ENCODE measurements around the gene STAT3. TPM values are rescaled to one million over a fixed set of nuclear protein-coding genes. Genes with fewer than 3 reads are reported as not detected.

Gene STAT3
- total and polyA plus RNA-seq, 9 of the 15 experiments (the other 6 are each of a cell fraction or from before 2014, with no cell fraction given) = 90.0 to 179 (median 114) TPM

DNA sequence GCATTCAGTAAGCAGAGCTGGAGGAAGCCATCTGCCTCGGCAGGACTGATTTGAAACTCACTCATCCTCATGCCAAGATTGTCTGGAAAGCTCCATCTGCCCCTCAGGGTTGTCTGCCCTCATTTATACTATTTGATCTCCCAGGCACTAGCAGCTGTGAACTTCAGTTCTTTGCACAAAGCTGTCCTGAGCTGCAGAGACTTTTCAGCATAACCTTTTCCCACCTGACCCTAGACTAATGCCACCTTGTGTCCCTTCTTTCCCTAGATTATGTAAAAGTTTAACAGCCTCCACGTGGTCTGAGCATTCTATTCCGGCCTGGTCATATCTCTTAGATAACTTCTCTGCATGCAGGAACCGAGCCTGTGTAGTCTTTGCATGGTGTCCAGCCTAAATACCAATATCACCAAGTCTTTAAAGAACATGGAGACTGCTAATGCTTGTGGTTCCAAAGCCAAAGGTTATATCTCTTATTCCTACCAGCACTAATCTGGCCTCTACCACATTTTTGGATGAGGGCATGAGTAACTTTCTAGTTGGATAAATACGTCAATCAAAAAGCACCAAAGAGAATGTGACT is 70.9 kb downstream of the STAT3 start (continued):
- TF ChIP-seq, protein P1, sequence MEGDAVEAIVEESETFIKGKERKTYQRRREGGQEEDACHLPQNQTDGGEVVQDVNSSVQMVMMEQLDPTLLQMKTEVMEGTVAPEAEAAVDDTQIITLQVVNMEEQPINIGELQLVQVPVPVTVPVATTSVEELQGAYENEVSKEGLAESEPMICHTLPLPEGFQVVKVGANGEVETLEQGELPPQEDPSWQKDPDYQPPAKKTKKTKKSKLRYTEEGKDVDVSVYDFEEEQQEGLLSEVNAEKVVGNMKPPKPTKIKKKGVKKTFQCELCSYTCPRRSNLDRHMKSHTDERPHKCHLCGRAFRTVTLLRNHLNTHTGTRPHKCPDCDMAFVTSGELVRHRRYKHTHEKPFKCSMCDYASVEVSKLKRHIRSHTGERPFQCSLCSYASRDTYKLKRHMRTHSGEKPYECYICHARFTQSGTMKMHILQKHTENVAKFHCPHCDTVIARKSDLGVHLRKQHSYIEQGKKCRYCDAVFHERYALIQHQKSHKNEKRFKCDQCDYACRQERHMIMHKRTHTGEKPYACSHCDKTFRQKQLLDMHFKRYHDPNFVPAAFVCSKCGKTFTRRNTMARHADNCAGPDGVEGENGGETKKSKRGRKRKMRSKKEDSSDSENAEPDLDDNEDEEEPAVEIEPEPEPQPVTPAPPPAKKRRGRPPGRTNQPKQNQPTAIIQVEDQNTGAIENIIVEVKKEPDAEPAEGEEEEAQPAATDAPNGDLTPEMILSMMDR (IDR thresholded peaks at IDR 0.05 in 2 of 3, conservative IDR thresholded peaks at IDR 0.05 in 1 of 3; ENCODE audit: insufficient read depth in 2 of 3, low read depth in 1 of 3, low read length in 3 of 3) = 0 out of 6 replicates have a peak, but pooled peaks of 1 of the 3 experiments have one; percentile 12
- TF ChIP-seq, protein P2, sequence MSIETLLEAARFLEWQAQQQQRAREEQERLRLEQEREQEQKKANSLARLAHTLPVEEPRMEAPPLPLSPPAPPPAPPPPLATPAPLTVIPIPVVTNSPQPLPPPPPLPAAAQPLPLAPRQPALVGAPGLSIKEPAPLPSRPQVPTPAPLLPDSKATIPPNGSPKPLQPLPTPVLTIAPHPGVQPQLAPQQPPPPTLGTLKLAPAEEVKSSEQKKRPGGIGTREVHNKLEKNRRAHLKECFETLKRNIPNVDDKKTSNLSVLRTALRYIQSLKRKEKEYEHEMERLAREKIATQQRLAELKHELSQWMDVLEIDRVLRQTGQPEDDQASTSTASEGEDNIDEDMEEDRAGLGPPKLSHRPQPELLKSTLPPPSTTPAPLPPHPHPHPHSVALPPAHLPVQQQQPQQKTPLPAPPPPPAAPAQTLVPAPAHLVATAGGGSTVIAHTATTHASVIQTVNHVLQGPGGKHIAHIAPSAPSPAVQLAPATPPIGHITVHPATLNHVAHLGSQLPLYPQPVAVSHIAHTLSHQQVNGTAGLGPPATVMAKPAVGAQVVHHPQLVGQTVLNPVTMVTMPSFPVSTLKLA (conservative IDR thresholded peaks at IDR 0.05) = peak; percentile 91 to 93
- peak; percentile 38; the same call in 1 of the 2 replicates for TF ChIP-seq ZBED1 (IDR thresholded peaks at IDR 0.05)
- no peak for TF ChIP-seq MYBL2 (IDR thresholded peaks at IDR 0.05; ENCODE audit: low read depth)
- TF ChIP-seq MYBL2 (CRISPR knock-in tag; IDR thresholded peaks at IDR 0.05; ENCODE audit: borderline replicate concordance) = no peak
- TF ChIP-seq, protein P3, sequence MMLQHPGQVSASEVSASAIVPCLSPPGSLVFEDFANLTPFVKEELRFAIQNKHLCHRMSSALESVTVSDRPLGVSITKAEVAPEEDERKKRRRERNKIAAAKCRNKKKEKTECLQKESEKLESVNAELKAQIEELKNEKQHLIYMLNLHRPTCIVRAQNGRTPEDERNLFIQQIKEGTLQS (IDR thresholded peaks at IDR 0.05) = no peak
- TF ChIP-seq, protein P3 (CRISPR knock-in tag; conservative IDR thresholded peaks at IDR 0.05) = no peak
- no peak for TF ChIP-seq JUNB (CRISPR knock-in tag; conservative IDR thresholded peaks at IDR 0.05)
- TF ChIP-seq, protein P4, sequence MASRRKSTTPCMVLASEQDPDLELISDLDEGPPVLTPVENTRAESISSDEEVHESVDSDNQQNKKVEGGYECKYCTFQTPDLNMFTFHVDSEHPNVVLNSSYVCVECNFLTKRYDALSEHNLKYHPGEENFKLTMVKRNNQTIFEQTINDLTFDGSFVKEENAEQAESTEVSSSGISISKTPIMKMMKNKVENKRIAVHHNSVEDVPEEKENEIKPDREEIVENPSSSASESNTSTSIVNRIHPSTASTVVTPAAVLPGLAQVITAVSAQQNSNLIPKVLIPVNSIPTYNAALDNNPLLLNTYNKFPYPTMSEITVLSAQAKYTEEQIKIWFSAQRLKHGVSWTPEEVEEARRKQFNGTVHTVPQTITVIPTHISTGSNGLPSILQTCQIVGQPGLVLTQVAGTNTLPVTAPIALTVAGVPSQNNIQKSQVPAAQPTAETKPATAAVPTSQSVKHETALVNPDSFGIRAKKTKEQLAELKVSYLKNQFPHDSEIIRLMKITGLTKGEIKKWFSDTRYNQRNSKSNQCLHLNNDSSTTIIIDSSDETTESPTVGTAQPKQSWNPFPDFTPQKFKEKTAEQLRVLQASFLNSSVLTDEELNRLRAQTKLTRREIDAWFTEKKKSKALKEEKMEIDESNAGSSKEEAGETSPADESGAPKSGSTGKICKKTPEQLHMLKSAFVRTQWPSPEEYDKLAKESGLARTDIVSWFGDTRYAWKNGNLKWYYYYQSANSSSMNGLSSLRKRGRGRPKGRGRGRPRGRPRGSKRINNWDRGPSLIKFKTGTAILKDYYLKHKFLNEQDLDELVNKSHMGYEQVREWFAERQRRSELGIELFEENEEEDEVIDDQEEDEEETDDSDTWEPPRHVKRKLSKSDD (conservative IDR thresholded peaks at IDR 0.05; ENCODE audit: low read length) = no peak
- TF ChIP-seq CREBBP (IDR thresholded peaks at IDR 0.05; ENCODE audit: low read depth, low read length) = no peak
- TF ChIP-seq, protein P5, sequence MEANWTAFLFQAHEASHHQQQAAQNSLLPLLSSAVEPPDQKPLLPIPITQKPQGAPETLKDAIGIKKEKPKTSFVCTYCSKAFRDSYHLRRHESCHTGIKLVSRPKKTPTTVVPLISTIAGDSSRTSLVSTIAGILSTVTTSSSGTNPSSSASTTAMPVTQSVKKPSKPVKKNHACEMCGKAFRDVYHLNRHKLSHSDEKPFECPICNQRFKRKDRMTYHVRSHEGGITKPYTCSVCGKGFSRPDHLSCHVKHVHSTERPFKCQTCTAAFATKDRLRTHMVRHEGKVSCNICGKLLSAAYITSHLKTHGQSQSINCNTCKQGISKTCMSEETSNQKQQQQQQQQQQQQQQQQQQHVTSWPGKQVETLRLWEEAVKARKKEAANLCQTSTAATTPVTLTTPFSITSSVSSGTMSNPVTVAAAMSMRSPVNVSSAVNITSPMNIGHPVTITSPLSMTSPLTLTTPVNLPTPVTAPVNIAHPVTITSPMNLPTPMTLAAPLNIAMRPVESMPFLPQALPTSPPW (CRISPR knock-in tag; IDR thresholded peaks at IDR 0.05) = peak; percentile 38; the same call in 1 of the 2 replicates
- no peak for TF ChIP-seq KAT8 (IDR thresholded peaks at IDR 0.05; ENCODE audit: low read depth)
- no peak for TF ChIP-seq MTA3 (IDR thresholded peaks at IDR 0.05; ENCODE audit: borderline replicate concordance)
- no peak for TF ChIP-seq ZNF830 (CRISPR knock-in tag; IDR thresholded peaks at IDR 0.05)
- TF ChIP-seq ZNF696 (CRISPR knock-in tag; conservative IDR thresholded peaks at IDR 0.05) = no peak
- TF ChIP-seq TCF7 (IDR thresholded peaks at IDR 0.05; ENCODE audit: borderline replicate concordance) = no peak
- peak; percentile 72; the same call in 1 of the 2 replicates for TF ChIP-seq HSF4 (CRISPR knock-in tag; IDR thresholded peaks at IDR 0.05; ENCODE audit: borderline replicate concordance)
- peak; percentile 28; the same call in 1 of the 2 replicates for TF ChIP-seq MBD2 (IDR thresholded peaks at IDR 0.05; ENCODE audit: borderline replicate concordance, low read depth)
- TF ChIP-seq HCFC1 (IDR thresholded peaks at IDR 0.05; ENCODE audit: low read depth, low read length) = no peak
- no peak for TF ChIP-seq DIDO1 (tag; IDR thresholded peaks at IDR 0.05; ENCODE audit: low read depth)
- TF ChIP-seq ZNF79 (CRISPR knock-in tag; IDR thresholded peaks at IDR 0.05; ENCODE audit: low read depth) = no peak
